Measurements from ENCODE around the gene TMEM204.

TMEM204 gene

GRCh38 chr16:1499756-1500464 is 33.6 kb upstream of the TMEM204 start:
- no peak for DNase-seq

- DNase-seq: no peak
These were observed 32.9 kb upstream of the TMEM204 start for GRCh38 chr16:1500465-1501150.

- no peak for DNase-seq
These were observed 31.8 kb upstream of the TMEM204 start for GRCh38 chr16:1501630-1502029.

DNA sequence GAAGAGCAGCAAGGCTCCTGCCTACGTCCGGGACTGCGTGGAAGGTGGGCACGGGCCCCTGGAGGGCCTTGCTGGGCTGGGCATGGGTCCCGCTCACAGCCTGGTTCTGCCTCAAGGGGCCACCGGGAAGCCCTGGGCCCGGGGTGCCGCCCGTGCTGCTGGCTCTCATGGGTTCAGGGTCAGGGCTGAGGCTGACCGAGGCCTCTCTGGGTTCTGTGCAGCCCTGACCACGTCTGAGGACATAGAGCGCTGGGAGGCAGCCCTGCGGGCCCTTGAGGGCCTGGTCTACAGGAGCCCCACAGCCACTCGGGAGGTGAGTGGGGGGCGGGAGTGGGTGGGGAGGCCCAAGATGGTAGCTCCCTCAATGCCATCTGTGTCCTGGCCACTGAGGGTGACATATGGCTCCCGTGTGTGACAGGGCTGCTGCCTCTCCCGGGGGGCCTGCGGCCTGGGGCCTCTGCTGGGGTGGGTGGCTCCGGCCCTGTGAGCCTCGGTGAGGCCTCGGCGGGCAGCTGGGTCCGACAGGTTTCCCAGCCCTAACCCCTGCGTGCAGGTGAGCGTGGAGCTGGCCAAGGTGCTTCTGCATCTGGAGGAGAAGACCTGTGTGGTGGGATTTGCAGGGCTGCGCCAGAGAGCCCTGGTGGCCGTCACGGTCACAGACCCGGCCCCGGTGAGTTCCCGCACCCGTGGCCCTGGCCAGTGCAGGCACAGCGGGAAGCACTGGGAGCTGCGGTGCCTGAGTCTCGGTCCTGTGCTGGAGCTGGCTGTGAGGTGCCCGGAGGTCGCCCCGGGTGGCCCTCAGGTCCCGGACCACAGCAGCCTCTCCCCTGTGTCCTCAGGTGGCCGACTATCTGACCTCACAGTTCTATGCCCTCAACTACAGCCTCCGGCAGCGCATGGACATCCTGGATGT is 31.1 kb upstream of the TMEM204 start:
- DNase-seq: no peak

- no peak for DNase-seq
These were observed 30.1 kb upstream of the TMEM204 start for GRCh38 chr16:1503110-1503955.

DNA sequence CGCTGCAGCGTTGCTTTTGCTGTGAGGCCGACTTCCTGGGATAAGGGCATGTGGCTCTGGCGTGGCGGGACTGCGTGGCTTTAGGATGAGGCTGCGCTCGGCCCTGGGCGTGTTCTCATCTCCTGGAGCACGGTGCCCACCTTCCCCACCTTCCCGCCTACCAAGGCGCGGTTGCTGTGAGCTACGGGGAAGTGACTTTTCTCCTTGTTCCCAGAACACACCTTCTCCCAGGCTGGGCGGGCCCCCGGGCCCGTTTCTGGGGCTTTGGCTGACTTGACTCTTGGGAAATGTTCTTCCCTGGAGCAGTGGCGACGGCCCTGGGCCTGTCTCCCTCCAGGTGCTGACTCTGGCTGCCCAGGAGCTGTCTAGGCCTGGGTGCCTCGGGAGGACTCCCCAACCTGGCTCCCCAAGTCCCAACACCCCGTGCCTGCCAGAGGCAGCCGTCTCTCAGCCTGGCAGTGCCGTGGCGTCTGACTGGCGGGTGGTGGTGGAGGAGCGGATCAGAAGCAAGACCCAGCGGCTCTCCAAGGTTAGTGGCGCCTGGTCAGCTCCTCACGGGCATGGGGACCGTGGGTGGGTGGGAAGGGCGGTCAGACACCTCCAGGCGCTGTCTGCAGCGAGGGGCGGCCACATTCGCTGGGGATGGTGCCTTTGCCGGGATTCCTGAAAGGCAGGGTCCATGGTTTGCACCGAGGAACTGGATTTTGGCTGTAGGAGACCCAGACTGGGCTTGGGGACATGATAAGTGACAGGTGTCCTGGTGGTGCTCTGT is 28.2 kb upstream of the TMEM204 start:
- DNase-seq: no peak

GRCh38 chr16:1505912-1506311 is 27.6 kb upstream of the TMEM204 start:
- DNase-seq: no peak

- no peak for DNase-seq
These were observed 26.8 kb upstream of the TMEM204 start for GRCh38 chr16:1506494-1507213.

GRCh38 chr16:1508494-1509187 is 24.8 kb upstream of the TMEM204 start:
- DNase-seq: no peak

DNA sequence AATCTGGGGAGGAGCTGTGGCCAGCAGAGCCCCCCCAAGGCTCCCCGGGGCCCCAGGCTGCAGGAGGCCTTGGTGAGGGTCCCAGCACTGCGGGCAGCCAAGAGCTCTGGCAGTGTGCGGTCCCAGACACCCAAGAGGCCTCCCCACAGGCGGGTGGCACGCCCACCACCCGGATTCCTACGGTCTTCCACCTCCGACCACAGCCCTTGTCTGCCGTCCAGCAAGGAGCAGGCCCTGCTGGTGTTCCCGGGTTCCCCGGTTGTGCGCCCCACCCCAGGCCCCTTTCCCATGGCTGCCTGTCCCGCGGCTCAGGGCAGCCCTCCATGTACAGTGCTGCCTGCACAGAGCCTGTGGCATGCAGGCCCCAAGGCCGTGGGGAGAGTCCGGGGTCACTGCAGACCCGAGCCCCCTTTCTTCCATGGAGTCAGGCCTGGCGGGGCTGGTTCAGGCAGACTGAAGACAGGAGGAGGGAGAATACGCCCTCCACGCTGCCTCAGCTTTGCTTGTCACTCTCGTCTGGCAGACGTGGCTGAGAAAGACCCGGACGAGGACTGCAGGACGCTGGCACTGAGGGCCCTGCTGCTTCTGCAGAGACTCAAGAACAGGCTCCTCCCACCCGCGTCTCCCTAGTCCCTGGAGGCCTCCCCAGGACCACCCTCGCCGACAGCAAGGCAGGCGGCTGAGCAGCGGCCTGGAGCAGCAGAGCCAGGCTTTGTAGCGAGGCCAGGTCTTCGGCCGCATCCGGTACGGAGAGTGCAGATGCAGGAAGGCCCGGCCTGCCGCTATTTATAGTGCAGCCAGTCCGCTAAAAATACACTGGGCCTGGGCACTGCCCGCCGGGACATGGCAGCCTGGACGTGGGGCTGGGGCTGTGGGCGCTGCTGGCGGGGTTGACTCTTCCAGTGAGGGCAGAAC is 23.9 kb upstream of the TMEM204 start:
- no peak for DNase-seq

DNA sequence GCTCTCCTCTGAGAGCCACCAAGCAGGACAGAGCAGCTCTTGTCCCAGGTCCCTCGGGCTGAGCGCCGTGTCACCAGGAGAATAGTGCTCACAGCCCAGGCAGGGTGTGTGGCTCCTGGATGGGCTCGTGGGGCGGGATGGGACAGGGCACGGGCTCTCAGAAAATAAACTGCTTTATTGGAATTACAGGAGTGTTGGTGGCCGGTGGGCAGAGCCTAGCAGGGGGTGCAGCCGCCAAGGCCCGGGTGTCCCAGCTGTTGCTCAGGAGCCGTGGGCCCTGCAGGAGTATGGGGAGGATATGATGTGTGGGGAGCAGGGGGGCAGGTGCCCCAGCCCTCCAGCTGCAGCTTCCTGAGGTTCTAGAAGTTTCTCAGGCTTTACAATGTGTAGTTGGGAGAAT is 23.2 kb upstream of the TMEM204 start:
- no peak for DNase-seq

DNA sequence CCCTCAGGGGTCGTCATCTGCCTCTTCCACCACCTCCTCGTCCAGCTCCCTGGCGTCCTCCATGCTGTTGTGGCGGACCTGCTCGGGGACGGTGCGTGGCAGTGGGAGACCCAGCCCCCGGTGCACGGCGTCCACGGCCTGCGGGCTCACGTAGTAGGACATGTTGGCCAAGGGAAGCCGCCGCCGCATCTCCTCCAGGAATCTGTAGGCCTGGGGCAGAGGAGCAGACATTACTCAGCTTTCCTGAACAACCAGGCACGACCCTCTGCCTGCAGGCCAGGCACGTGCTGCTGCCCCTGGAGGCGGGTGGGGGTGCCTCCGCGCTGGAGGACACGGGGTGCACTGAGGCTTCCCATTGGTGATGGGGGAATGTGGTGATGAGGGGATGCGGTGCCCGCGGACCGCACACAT is 22.5 kb upstream of the TMEM204 start:
- no peak for DNase-seq

DNA sequence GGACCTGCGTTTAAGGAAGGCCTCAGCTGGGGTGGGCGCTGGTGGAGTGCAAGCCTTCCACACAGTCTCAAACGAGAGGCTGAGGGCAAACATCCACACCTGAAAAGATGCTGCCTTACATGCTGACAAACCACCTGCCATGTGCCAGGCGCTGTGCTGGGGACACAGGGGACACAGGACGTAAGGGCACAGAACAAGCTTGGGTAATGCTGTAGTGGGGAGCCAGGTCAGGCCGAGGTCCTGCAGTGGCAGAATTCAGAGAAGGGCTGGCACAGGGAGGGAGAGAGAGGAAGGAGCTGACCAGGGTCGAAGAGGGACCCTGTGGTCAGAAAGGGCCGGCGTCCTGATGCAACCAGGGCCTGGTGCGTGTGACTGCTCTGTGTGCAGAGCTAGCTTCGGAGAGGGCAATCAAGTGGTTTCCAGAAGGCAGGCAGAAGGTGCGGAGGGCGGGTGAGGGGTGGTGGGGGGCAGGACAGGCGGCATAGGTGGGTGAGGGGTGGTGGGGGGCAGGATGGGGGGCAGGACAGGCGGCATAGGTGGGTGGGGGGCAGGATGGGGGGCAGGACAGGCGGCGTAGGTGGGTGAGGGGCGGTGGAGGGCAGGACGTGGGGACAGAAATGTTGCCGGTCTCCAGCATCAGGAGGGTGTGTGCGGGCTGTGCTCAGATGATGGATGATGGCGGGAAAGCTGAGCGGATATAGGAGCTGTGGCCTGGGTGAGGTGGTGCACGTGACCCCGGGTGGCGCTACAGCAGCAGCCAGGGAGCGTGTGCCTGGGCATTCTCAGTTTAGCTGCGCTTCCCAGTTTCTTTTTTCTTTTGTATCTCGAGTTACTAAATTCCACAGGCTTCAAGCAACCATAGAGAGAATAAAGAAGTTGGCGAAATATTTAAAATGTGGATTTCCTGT is 21.6 kb upstream of the TMEM204 start:
- no peak for DNase-seq

DNA sequence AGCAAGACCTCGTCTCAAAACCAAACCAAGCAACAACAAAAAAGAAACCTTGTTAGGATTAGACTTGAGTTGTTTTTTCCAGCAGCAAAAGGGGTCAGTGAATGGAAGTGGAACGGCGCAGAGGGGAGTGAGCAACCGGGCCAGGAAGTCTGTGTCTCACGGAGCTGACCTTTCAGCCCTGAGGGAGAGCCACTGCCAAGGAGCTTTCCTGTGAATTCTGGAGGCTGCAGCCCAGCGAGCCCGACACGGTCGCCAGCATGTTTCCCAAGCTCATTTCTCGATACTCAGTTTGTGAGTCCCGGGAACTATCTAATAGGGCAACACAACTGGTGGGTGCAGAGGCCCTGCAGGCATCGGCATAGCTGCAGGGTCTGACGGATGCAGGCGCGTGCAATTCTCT is 20.7 kb upstream of the TMEM204 start:
- no peak for DNase-seq

GRCh38 chr16:1514507-1514906 is 19.0 kb upstream of the TMEM204 start:
- DNase-seq: no peak

DNA sequence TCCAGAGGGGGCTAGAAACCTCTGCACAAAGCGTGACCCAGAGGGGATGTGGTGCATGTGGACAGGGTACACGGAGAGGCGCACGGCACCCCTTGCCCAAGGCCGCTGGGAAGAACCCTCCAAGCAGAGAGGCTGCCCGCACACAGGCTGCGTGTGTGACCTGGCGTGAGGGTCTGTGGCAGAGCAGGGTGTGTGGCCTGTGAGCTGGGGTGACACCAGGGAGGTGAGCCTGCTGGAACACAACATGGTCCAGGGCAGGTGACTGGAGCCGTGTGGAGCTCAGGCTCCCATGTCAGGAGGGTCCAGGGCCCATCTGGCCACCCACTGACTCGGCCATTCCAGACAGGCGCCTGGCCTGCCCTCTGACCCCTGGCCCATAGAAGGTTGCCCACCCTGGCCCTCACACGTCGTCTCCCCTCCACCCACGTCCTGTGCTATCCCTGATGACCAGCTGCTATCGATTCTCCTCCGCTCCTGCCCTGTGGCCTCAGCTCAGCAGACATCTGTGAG is 14.8 kb upstream of the TMEM204 start:
- DNase-seq: no peak

GRCh38 chr16:1519831-1520230 is 13.6 kb upstream of the TMEM204 start:
- DNase-seq: no peak

GRCh38 chr16:1520461-1520860 is 13.0 kb upstream of the TMEM204 start:
- no peak for DNase-seq
